HG02610 (cell line): ENCODE measurements around the gene NFKB1.
A peak's percentile ranks its signal among the peaks of the same experiment; 100 is the strongest.
"Not testable (repeated sequence)": the region's sequence is repeated elsewhere in the genome, so short reads cannot be mapped to it uniquely, and the experiment has no call there.

Experiments
- ATAC-seq: cut with Tn5 transposase; IDR thresholded peaks from one replicate; pipeline ENCODE4 v1.9.1; 2021; ENCODE audit warnings: mild to moderate bottlenecking, moderate library complexity; ENCODE audit not compliant: unreplicated experiment

Gene NFKB1

GRCh38 chr4:102619776-102620631, 118.8 kb downstream of the NFKB1 start:
- not testable (repeated sequence) for ATAC-seq

DNA sequence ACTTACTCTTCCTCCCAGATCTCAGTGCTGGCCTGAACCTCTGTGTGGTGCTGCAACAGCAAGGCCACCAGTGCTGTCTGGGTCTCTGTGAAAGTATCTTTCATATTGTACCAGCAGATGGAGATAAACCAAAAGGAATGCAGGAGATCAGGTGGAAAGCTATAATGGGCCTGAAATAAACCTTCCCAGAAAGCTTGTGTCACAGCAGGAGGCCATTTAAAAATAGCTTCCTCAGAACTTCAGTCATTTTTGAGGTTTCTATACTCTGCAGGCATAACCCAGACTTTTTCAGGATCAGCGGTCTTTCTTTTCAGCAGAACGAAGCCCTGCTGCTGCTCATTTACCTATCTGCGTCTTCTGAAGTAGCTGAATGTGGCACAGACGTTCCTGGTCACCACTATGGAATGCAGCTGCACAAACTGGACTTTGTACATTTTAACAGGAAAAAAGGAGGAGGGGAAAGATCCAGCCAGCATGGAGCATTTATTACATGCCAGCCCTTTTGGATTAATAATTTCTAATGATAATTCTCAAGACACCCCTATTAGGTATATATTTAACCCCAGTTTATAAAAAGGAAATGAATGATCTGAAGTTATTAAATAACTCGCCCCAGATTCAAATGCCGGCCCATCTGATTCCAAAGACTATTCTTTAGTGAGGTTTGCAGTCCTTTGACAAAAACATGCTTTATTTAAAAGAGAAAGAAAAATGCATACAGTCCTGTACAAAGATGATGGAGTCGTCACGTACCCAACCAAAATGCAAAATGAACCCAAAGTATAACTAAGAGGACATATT, 119.7 kb downstream of the NFKB1 start:
- ATAC-seq: no peak

GRCh38 chr4:102623622-102624021, 122.5 kb downstream of the NFKB1 start:
- ATAC-seq: no peak

DNA sequence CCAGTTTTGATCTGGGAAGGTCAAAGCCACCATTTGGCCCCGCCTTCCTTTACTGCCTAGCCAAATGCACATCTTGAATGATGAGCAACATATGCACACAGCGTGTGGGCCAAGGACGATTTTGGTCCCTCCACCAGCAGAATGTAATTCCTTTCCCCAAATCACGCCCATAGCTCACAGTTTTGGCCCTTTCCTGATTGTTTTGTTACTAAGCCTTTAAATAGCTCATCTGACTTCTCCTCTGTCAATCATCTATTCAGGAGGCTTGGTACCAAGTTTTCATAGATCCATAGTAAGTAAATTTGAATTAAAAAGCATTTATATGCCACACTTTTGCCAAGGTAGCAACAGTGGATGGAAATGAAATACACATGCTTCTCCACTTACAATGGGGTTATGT, 123.3 kb downstream of the NFKB1 start:
- ATAC-seq: no peak

DNA sequence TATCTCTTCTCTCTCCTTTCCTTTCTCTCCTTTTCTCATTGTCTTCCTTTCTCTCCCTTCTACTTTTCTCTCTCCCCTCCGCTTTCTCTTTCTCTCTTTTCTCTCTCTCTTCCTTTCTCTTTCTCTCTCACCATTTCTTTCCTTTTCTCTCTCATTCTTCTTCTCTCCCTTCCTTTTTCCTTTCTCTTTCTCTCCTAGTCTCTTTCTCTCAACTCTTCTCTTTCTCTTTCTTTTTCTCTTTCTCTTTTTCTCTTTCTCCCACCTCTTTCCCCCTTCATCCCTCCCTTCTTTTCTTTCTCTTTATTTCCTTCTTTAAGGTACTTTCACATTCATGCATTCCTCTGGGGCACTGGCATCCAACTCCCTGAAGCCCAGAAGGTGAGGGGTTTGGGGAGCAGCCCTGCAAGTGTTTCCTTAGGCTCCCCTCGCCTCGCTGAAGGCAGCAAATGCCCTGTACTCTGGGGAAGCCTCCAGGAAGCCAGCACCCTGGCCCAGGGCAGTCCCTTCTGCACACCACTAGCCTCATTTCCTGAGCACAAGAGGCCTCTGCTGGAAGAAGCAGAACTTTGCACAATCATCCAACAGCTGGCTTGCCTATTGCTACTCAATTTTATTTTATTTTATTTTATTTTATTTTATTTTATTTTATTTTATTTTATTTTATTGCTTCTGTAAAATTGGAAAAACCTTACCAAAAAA, 124.2 kb downstream of the NFKB1 start:
- ATAC-seq: peak; percentile 94

- peak; percentile 68 for ATAC-seq
Measured at GRCh38 chr4:102627831-102628523, 126.8 kb downstream of the NFKB1 start.

- ATAC-seq: no peak
Measured at GRCh38 chr4:102629673-102630072, 128.5 kb downstream of the NFKB1 start.

DNA sequence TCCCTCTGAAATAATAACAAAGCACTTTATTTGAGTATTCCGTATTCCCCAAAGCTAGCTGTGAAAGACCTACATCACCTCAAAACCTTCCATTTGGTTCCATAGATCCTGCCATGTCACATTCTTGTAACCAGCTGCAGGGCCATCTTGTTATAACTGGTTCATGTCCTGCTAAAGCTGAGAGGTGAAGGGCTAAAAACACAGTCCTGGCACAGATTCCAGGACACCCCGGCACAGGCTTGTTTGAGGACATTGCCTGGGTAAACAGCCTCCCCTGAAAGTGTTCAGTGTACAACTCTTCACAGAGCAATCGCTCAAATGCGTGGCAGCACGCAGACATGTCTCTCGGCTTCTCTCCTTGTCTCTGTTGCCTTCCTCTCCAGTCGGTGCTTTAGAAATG, 130.5 kb downstream of the NFKB1 start:
- no peak for ATAC-seq

DNA sequence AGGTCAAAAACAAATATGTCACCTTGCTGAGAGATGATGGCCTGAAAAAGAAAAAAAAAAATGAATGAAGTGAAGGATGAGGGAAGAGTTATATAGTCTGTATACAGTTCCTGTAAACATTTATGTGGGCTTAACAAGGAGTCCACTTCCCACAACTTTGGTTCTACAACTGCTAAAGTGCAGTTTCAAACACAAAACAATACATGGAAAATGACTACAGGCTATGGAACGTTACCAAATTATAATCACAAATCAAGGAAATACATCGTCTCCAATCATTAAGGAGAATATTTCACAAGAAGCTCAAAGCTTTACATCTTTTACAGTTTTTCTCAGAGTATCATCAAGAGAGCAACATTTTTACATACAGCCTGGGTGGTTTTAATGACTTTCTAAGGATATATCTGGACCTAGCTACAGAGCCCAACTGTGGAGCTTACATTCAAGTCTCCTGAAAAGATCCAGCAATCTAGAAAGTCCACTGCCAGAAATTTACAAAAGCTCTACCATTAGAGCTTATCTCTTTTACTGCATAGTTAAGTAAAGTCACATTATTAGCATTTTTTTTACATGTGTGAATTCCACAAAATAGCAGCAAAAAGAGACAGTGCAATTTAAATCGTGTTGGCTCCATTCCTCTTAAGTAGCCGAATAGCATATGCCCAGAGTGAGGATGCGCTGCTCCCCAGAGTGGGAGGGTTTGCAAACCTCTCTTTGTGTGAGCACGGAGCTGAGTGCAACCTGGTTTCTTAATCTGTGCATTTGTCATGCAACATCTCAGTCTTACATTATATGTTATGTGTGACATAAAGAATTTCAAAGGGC, 131.3 kb downstream of the NFKB1 start:
- no peak for ATAC-seq

DNA sequence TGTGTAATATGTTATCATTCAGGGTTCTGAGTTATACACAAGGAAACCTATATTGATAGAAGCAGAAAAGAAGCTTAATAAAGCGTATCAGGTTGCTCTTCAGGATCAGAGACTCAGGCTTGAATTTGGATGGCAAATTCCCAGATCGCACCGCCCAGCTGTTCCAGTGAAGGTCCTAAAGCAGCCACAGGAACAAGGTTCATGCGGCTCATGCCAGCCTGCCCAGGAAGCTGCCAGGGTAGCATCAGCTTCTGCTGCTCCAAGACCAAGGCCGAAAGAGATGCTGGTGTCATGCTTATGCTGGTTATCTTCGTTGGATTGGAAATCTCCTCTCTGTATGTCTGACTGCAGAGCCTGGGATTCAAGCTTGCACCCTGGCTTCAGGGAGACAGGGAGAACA, 131.9 kb downstream of the NFKB1 start:
- no peak for ATAC-seq

- ATAC-seq: no peak
Measured at GRCh38 chr4:102637391-102637790, 136.2 kb downstream of the NFKB1 start.

GRCh38 chr4:102638621-102639020, 137.5 kb downstream of the NFKB1 start:
- no peak for ATAC-seq

DNA sequence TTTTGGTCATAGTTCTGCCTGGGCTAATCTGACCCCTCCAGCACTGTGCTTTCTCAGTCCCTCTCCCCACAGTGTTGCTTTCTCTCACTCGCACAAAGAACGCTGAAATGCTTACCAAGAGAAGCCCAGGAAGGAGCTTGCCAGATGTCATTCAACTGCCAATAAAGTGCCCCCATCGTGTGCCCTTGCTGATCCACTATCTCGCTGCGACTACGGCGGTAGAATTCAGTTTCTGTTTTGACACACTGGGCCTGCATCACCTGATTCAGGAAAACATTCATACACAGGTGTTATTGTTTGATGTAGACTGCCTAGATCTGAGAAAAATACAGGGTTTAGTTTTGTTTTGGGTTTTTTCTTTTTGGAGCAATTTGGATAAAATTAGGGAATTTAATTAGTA, 138.4 kb downstream of the NFKB1 start:
- no peak for ATAC-seq

GRCh38 chr4:102640669-102641068, 139.5 kb downstream of the NFKB1 start:
- ATAC-seq: no peak

DNA sequence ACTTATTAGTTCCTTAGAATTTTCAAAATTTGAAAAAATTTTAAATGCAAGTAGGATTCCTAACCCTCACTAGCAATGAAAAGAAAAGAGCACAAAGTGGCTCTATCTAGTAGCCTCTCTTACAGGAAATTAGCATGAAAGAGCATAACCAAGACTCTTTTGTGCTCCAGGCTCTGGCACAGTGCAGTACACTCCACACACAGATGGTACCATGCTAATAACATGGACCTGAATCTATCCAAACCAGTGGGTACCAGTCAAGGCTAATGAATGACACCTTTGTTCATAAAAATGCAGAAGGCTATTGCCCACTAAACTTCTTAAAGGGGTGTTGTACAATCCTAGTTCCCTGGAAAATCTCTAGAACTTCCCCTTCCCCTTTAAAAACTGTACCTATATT, 140.6 kb downstream of the NFKB1 start:
- ATAC-seq: no peak

DNA sequence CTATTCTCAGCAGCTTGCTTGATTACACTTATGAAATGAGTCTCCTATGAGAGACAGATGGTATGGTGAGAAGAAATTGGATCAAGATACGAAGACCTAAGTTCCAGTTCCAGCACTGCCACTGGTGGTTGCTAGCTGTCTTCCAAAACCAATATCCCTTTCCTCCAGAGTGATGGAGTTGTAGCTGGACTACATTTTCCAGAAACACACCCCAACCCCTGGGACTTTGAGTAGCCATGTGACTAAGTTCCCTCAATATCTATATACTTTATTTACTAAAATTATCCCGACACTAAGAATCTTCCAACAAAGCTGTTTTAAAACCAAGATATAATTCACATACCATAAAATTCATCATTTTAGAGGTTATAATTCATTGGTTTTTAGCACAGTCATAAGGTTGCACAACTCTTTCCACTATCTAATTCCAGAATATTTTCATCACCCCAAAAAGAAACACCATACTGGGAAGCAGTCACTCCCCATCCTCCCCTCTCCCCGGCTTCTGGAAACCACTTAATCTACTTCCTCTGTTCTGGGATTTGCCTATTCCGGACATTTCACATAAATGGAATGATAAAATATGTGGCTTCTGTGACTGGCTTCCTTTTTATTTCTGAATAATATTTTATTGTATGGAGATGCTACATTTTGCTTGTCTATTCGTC, 141.6 kb downstream of the NFKB1 start:
- ATAC-seq: no peak

GRCh38 chr4:102647117-102647516, 146.0 kb downstream of the NFKB1 start:
- ATAC-seq: no peak

DNA sequence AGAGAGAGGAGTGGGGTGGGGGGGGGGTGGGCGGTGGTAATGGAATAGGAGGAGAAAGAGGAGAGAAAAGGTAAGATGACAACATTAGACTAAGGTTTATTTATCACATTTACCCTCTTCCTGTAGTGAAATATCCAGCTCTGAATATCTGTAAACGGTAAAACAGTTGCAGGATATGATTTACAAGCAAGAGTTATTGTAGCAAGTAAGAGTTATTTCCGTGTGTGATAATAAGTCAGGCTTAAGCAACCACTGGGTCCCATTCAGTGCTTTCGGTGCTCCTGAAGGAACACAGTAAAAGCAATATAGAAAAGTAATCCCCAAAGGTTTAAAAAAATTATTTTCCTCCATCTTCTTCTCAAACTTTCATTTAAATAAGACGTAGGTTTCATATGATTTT, 156.0 kb downstream of the NFKB1 start:
- ATAC-seq: no peak

GRCh38 chr4:102663073-102663472, 161.9 kb downstream of the NFKB1 start:
- ATAC-seq: no peak

- no peak for ATAC-seq
Measured at GRCh38 chr4:102665527-102665926, 164.4 kb downstream of the NFKB1 start.
